GM20431 (cell line): Measurements from ENCODE around the gene LGALS4.
"Not testable (repeated sequence)": the region's sequence is repeated elsewhere in the genome, so short reads cannot be mapped to it uniquely, and the experiment has no call there.

Experiments
- in situ Hi-C: fragments of 300-500 bp; cut with MseI, MboI; formaldehyde crosslinking; loops from one replicate; pipeline ENCODE4 v1.15.0; 2020; ENCODE audit warnings: low sequenced_read_pairs; ENCODE audit not compliant: unreplicated experiment

The LGALS4 gene

DNA sequence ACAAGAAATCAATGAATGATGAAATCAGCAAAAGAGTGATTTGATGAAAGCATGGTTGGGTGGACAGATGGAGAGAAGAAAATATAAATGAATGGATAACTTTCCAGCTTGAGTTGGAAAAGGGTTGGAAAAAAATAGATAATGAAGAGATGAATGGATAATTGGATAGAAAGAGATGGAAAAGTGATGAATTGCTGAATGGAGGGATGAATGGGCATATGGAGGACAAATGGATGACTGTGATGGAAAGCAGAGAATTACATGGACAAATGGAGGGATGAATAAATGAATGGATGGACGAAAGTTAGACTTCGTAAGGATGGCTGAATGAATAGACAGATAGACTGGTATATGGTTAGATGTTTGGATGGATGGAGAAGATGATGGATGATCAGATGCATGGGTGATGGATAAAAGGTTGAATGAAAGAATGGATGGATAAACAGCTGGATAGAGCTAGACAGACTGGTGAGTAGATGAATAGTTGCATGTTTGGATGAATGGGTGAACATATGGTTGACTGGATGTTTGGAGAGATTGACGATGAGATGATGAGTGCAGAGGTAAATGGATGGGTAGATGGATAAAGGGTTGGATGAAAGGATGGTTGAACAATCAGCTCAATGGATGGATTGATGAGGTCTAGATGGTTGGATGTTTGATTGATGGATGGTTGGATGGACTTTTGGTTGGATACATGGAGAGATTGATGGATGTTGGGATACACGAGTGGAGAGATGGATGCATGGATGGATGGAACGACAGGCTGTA is 12.0 kb downstream of the LGALS4 start:
- in situ Hi-C loops: no loop called here

DNA sequence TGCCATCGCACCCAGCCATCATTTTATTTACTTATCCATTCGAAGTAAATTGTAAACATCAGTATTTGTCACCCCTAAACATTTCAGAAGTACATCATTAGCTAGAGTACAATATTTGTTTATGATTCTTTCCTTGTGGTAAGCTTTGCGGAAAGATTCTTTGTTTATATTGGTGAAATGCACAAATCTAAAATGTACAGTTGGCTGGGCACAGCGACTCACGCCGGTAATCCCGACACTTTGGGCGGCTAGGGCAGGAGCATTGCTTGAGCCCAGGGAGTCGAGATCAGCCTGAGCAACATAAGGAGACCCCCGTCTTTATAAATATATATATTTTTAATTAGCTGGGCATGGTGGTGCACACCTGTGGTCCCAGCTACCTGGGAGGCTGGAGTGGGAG is 13.6 kb downstream of the LGALS4 start:
- in situ Hi-C loops: no loop called here

DNA sequence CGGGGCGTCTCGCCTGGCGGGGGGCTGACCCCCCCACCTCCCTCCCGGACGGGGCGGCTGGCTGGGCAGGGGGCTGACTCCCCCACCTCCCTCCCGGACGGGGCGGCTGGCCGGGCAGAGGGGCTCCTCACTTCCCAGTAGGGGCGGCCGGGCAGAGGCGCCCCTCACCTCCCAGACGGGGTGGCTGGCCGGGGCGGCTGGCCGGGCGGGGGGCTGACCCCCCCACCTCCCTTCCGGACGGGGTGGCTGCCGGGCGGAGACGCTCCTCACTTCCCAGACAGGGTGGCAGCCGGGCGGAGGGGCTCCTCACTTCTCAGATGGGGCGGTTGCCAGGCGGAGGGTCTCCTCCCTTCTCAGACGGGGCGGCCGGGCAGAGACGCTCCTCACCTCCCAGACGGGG is 15.0 kb downstream of the LGALS4 start:
- in situ Hi-C loops: not testable (repeated sequence)

DNA sequence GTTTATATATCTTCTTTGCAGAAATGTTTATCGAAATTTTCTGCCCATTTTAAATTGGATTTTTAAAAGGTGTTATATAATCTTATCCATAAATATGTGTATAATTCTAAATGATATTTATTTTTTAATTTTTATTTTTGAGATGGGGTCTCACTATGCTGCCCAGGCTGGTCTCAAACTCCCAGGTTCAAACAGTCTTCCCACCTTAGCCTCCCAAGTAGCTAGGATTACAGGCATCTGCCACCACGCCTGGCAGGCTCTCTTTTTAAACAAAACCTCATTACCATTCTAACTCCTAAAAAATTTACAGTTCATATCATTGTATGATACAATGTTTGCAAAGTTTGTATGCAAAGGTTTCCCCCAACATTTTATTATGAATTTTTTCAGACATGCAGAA is 16.6 kb downstream of the LGALS4 start:
- in situ Hi-C loops: no loop called here

DNA sequence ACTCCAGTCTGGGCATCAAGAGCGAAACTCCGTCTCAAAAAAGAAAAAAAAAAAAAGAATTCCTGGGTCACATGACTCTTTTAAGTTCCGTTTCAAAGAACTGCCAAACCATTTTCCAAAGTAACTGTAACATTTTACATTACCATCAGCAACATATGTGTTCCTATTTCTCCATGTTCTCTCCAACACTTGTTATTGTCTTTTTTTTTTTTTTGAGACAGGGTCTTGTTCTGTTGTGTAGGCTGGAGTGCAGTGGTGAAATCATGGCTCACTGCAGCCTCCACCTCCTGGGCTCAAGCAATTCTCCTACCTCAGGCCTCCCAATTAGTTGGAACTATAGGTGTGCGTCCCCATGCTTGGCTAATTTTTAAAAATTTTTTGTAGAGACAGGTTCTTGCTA is 17.2 kb downstream of the LGALS4 start:
- in situ Hi-C loops: no loop called here

DNA sequence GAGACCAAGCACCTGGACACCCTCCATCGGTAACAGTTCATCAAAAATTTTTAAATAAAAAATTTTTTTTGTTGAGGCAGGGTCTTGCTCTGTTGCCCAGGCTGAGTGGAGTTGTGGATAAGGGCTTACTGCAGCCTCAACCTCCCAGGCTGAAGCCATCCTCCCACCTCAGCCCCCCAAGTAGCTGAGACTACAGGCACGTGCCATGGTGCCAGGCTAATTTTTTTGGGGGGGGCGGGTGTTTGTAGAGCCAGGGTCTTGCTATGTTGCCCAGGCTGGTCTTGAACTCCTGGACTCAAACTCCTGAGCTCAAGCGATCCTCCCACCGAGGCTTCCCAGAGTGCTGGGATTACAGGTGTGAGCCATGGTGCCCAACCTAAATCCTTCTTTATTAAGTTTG is 19.1 kb downstream of the LGALS4 start:
- in situ Hi-C loops: no loop called here

DNA sequence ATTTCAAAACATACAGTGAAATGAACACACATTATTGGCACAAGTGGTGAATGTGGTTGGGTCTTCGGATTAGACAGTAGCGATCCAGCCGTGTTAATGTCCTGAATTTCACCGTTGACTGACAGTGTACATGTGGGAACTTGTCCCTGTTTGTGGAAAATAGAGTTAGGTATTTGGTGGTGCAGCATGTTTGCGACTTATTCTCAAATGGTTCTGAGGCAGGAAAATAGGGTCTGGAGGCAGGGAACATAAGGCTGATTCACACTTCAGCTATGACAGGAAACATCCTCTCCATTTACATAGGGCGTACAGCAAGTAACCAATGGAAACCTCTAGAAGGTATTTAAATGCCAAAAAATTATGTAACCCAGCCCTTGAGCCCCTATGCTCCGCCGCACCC is 19.6 kb downstream of the LGALS4 start:
- in situ Hi-C loops: no loop called here

DNA sequence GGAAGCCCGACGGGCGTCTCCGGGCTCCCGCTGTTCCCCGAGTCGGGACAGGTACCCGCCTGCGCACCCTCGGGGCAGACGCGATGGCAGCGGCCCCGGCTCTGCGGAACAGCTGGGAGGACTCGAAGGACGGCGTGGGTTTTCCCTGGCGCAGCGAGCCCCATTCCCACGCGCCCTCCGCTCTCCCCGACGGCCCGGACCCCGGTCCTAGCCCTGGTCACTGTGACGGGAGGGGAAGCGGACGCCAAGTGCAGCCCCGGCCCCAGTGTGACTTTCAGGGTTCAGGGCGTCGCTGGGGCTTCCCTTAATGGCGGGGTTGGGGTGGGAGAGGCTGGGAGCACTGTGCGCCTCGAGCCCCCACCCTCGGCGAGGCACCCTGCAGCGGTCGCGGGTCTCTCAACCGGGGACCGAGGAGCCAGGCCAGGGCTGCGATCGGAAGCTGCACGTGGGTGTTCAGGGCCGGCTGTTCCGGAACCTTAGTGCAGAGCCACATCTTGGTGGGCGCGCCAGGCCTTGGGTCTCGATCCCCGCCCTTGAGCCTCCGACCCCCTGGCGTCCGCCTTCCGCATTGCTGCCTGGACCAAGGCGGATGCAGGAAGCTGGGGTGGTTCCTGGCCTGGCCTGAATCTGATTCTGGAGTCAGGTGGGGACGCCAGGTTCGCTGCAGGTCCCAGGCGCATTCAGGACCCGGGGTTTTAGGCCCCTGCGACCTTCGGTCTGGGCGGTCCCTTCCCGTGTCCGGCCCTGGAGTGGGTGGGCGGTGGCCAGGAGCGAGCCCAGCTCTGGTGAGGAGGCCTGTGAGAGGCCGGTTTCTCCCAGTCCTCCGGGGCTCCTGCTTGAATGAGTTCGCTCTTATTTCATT is 20.3 kb downstream of the LGALS4 start:
- in situ Hi-C loops: no loop called here

DNA sequence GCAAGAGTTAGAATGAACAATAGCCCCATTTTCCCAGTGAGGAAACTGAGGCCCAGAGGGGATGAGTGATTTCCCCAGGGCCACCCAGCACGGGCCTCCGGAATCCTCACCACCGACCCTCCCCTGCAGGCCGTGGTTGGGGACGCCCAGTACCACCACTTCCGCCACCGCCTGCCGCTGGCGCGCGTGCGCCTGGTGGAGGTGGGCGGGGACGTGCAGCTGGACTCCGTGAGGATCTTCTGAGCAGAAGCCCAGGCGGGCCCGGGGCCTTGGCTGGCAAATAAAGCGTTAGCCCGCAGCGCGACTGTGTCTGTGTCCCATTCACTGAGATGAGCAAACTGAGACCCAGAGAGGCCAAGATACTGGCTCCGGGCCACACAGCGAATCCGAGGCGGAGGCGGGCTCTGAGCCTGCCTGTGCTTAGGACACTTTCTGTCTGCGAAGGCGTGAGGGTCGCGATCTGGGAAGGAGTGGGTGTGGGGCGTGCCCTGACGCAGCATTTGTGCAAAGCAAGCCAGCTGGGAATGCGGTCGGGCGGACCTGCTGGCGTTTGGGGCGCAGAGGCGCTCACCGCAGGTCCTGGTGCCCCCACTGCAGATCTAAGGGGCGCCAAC is 21.2 kb downstream of the LGALS4 start:
- in situ Hi-C loops: not testable (repeated sequence)

DNA sequence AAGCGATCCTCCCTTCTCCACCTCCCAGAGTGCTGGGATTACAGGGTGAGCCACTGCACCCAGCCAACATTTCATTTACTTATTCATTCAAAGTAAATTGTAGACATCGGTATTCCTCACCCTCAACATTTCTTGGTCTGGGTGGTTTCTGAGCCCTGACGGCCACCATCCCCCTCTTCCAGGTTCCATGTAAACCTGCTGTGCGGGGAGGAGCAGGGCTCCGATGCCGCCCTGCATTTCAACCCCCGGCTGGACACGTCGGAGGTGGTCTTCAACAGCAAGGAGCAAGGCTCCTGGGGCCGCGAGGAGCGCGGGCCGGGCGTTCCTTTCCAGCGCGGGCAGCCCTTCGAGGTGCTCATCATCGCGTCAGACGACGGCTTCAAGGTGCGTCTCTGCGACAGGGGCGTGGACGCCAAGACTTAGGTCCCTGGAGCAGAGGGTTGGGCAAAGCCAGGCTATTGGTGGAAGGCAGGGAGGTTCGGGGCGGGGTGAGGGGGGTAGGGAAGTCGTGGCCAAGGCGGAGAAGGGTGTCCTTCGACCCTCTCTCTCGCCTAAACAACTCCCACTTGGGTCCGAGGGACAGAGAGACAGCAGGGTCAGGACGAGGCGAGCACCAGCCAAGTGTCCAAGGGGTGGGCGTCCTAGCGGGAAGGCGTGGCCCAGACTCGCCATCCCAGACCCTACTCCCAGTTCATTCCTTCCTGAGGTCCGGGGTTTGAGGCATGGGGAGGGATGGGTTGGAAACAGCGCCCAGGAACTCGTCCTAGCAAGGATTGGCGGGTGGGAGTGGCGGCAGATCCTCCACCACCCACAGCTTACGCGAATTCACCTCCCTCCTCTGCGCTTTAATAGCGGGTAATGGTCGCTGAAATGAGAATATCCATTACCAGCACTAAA is 22.0 kb downstream of the LGALS4 start:
- in situ Hi-C loops: not testable (repeated sequence)

DNA sequence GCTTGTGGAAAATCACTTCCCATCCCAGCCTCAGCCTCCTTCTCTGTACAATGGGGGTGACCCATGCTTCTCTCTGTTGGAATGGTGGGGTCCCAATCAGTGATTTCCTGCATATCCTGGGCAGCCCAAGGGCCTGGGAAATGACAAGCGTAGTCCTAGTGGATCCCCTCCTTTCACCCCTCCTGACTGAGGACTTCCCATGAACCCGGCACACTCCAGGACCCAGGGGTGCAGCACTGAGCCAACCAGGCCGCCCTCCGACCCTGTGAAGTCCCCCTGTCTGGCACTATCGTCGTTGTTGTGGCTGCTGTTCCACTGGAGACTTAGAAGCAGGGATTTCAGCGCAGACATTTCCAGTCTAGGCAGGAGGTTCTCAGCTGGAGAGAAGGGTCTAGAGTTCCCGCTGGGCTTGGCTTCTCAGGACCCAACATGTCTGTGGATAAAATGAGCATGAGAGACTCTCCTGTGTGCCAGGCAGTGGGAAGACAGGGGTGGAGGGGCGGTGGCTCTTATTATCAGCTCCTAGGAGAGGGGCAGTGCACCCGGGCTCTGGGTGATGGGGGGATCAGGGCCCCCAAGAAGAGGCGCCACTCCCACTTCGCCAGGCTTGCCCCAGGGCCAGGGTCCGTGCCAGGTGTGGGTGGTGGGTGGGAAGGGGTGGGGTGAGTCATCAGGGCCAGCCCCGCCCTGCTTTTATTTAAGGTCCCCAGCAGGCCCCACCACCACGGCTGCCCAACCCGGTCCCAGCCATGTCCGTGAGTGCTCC is 24.1 kb downstream of the LGALS4 start, which contains the start of gene LGALS7B:
Gene LGALS7B (plus strand): TSS at position 723 of the 766 bp plus-strand sequence. CDS start 27 bp downstream, at position 750.
- in situ Hi-C loops: no loop called here

DNA sequence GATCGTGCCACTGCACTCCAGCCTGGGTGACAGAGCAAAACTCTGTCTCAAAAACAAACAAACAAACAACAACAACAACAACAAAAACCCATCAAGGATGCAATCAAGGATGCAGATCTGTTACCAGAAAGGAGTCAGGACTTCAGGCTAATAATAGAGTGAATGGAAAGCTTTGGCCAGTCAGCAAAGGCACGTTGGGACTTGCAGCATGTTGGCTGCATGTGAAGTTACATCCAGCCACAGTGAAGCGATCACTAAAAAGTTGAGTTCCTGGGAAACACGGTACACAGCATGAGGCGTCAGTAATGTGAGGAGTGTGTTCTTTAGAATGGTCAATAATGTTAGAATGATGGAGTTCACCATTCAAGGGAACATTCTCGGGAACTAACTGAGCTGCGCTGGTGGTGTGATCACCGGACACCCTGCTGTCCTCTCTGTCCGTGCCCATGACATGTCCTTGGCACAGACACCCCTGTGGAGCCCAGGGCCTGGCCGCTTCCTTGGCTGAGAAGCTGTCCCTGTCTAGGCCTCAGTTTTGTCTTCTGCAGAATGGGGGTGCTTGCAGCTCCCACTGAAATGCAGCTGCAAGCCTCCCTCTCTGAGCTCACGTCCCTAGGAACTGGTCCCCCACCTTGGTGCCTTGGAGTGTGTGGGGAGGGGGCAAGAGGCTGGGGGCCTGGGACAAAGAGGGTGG is 26.0 kb downstream of the LGALS4 start:
- in situ Hi-C loops: no loop called here

DNA sequence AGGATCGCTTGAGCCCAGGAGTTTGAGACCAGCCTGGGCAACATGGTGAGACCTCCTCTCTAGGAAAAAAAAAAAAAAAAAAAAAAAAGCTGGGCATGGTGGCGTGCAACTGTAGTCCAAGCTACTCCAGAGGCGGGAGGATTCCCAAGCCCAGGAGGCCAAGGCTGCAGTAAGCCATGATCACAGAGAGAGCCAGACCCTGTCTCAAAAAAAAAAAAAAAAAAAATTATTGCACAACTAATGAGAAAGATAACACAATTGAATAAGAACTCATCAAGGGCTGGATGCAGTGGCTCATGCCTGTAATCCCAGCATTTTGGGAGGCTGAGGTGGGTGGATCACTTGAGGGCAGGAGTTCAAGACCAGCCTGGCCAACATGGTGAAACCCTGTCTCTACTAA is 26.7 kb downstream of the LGALS4 start:
- in situ Hi-C loops: not testable (repeated sequence)

DNA sequence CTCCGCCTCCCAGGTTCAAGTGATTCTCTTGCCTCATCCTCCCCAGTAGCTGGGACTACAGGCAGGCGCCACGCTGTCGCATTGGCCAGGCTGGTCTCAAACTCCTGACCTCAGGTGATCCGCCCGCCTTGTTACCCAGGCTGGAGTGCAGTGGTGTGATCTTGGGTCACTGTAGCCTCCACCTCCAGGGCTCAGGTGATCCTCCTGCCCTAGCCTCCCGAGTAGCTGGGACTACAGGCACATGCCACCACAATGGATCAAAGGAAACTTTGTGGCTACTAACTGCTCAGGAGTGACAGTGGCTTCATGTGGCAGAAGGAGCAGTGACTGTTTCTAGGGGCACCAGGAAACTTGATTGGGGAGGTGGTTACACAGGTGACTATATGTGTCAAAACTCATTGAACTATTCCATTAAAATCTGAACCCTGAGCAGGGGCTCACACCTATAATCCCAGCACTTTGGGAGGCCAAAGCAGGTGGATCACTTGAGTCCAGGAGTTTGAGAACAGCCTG is 27.5 kb downstream of the LGALS4 start:
- in situ Hi-C loops: no loop called here

DNA sequence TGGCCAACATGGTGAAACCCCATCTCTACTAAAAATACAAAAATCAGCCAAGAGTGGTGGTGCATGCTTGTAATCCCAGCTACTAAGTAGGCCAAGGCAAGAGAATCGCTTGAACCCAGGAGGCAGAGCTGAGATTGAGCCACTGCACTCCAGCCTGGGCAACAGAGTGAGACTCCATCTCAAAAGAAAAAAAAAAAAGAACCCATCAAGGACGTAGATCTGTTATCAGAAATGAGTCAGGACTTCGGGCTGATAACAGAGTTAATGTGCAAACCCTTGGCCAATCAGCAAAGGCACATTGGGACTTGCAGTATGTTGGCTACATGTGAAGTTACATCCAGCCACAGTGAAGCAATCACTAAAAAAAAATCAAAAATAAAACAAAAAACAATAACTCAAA is 28.5 kb downstream of the LGALS4 start:
- in situ Hi-C loops: no loop called here

DNA sequence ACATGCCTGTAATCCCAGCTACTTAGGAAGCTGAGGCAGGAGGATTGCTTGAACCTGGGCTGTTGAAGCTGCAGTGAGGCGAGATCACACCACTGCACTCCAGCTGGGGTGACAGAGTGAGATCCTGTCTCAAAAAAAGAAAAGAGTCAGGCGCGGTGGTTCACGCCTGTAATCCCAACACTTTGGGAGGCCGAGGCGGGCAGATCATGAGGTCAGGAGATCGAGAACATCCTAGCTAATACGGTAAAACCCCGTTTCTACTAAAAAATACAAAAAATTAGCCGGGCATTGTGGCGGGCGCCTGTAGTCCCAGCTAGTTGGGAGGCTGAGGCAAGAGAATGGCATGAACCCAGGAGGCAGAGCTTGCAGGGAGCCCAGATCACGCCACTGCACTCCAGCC is 30.5 kb downstream of the LGALS4 start:
- in situ Hi-C loops: not testable (repeated sequence)

DNA sequence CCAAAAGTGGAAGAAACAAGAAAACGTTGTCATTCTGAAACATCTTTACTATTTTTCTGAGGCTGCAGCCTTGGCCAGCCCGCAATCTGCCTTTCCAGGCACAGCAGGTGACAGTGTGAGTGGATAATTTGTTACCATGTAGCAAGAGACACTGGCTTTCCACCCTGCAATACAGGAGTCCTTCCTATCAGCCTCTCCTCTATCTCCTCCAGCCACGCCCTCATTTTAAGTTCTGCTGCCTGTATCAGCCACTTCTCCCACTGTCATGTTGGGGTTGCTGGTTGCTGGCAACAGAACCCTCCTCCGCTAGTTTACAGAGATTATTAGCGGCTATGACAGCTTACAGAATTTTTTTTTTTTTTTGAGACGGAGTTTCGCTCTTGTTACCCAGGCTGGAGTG is 31.7 kb downstream of the LGALS4 start:
- in situ Hi-C loops: no loop called here

DNA sequence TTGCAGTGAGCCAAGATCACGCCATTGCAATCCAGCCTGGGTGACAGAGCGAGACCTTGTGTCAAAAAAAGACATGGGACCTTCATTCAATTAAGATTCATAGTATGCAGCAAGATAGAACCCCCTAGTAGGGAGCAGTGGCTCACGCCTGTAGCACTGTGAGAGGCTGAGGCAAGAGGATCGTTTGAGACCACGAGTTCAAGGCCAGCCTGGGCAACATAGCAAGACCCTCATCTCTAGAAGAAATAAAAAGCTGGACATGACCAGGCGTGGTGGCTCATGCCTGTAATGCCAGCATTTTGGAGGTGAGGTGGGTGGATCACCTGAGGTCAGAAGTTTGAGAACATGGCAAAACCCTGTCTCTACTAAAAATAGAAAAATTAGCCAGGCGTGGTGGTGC is 32.3 kb downstream of the LGALS4 start:
- in situ Hi-C loops: no loop called here
